GM19043 (cell line): ENCODE results near the gene PRTFDC1.

Experiments used
- ATAC-seq: cut with Tn5 transposase; IDR thresholded peaks from one replicate; pipeline ENCODE4 v1.9.1; 2021; ENCODE audit warnings: low read depth; ENCODE audit not compliant: unreplicated experiment

PRTFDC1 gene

DNA sequence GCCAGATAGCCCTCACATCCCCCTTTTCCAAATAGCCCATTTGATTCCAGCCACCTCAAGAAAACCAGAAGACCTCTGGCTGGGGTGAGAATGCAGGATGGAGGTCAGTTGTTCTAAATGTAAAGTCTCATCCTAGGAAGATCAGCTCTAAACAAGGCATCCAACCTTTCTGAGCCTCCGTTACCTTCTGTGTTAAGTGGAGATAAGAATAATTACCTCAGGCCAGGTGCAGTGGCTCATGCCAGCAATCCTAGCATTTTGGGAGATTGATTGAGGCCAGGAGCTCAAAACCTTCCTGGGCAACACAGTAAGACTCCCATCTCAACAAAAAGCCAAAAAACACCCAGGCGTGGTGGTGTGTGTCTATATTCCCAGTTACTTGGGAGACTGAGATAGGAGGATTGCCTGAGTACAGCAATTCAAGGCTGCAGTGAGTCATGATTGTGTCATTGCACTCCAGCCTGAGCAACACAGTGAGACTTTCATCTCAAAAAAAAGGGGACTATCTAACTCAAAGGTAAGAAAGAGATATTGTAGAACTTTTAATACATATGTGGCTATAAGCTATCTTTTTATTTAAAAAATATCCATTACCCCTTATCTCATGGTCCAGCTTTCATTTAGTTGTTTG lies 43.5 kb downstream of the PRTFDC1 start:
- ATAC-seq: no peak

DNA sequence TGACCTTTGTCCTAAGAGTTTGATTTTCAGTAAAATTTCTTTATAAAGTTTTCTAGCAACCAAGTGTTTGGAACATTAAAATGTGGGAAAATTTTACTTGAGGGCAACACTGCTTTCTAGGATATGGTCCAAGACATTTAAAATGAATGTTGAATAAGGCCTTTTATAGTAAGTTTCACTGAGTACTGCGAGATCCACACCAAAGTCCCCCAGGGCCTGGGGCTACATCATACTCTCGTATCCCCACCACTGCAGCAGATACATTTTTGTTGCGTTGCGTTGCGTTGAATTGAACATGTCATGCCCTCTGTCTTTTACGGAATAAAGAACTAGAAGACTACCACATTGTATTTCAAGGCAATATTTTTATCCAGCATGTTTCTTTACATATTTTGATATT lies 44.5 kb downstream of the PRTFDC1 start:
- ATAC-seq: no peak

DNA sequence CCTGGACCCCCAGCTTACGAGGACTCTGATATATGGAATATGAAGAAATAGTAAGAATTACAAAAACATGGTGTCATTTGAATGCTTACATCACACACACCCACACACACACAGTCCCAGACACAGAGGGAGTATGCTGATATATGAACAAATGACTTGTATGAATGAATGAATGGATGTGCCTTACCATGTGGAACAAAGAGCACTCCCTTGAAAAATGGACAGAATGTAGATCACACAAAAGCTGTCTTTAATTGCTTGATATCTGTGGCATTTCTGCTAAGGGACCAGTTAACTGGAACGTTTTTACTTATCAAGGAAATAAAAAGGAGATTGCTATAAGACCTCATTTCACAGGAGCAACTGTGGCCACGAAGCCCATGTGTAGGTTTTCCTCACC lies 46.0 kb downstream of the PRTFDC1 start:
- no peak for ATAC-seq

DNA sequence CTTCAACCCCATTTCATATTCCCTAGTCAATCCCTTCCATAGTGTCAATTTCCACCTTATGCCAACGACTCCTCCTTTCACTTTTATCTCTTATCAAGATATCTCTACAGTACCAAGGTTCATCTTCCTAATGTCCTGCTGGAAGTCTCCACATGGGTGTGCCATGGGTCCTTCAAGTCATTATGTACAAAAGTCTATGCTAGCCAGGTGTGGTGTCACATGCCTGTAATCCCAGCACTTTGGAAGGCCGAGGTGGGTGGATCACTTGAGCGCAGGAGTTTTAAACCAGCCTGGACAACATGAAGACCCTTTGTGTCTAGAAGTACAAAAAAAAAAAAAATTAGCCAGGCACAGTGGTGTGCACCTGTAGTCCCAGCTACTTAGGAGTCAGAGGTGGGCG lies 47.6 kb downstream of the PRTFDC1 start:
- no peak for ATAC-seq

- no peak for ATAC-seq
Observed at GRCh38 chr10:24902400-24902728, 50.0 kb downstream of the PRTFDC1 start.

GRCh38 chr10:24901686-24902399 lies 50.6 kb downstream of the PRTFDC1 start:
- peak; percentile 34 for ATAC-seq

DNA sequence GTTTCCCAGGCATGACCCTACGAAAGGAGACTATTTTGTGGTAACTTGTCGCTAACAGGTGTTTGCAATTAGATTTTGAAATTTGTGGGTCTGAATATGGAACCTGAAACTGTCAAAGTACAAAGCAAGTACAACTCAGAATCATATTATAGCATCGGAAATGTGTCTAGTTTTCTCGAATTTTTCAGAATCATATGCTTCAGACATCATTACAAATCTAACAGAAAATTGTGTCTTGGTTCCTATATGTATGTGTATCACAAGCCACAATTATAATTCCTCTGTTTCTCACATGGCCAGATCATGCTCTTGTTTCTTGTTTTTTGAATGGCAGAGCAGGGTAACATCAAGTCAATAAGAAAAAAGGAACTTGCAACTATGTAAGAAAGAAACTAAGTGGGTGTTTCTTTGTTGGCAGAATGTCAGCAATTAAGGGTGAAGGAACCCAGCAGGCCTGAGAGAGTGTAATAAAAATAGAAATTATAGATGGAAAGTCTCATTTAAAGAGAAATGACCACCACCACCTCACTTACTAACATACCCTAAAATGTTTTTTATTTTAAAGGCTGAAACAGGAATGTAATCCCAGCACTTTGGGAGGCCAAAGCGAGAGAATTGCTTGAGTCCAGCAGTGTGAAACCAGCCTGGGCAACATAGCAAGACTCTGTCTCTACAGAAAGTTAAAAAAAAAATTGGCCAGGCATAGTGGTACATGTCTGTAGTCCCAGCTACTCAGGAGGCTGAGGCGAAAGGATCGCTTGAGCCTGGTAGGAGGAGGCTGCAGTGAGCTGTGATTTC lies 51.3 kb downstream of the PRTFDC1 start:
- peak; percentile 67 for ATAC-seq

- no peak for ATAC-seq
Observed at GRCh38 chr10:24899571-24899970, 52.8 kb downstream of the PRTFDC1 start.

DNA sequence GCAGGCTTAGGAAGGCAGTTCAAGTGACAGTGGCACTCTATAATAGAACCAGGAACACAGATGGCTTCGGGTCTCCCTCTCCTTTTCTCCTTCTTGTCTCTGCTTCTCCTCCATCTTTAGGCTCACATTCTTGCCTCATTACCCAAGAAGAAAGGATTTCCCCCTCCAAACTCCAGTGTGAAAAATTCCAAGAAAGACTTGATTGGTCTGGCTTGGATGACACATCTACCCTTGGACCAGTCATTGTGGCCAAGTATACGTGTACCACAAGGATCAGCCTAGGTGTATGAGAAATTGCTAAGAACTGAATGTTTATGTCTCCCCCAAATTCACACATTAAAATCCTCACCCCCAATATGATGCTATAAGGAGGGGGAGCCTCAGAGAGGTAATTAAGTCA lies 53.9 kb downstream of the PRTFDC1 start:
- no peak for ATAC-seq

DNA sequence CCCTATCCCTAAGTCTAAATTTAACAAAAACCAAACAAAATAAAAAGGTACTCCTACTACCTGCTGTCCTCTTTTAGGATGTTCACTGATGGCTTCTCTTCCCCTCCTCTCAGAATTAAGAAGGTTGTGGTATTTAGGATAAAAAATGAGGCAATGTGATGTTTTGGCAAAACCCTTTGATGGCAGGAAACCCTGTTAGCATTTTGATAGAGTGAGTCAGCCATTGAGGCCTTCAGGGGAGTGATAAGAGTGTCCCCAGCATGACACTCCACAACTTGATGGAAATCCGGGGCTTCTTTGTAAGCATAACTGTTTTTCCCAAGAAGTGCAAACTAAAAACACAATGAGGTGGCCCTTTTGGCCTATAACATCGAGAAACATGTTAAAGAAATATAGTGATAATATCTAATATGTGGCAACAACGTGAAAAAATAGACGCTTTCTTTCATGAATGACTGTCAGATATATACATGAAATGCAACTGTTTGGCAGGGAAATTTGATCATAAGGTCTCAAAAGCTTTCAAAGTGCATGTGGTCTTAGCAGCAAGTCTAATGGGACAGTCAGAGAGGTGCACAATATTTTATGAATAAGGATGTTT lies 55.0 kb downstream of the PRTFDC1 start:
- no peak for ATAC-seq

GRCh38 chr10:24894728-24895127 lies 57.7 kb downstream of the PRTFDC1 start:
- ATAC-seq: no peak

- ATAC-seq: no peak
Observed at GRCh38 chr10:24894309-24894708, 58.1 kb downstream of the PRTFDC1 start.

- ATAC-seq: no peak
Observed at GRCh38 chr10:24893127-24893526, 59.3 kb downstream of the PRTFDC1 start.

- ATAC-seq: no peak
Observed at GRCh38 chr10:24891823-24892222, 60.6 kb downstream of the PRTFDC1 start.

DNA sequence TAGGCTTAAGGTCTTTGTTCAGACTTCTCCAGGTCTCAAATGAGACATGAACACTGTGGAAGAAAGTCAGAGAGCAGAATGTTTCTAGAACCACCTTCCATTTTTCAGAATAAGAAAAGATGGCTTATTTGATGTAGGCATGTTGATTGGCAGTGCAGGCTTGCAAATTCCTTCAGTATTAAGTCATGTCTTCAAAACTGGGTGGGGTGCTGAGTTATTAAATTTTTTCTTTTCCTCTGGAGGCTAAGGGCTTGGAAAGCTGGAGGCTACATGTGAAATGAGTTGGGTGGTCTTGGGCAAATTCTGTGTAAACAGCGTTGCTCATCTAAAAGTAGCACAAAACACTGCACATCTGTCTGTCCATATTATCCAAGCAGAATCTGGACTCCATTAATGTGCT lies 62.8 kb downstream of the PRTFDC1 start:
- no peak for ATAC-seq

GRCh38 chr10:24887855-24888231 lies 64.6 kb downstream of the PRTFDC1 start:
- peak; percentile 20 for ATAC-seq

- ATAC-seq: no peak
Observed at GRCh38 chr10:24886290-24886680, 66.1 kb downstream of the PRTFDC1 start.

GRCh38 chr10:24885551-24886289 lies 66.7 kb downstream of the PRTFDC1 start:
- ATAC-seq: no peak

DNA sequence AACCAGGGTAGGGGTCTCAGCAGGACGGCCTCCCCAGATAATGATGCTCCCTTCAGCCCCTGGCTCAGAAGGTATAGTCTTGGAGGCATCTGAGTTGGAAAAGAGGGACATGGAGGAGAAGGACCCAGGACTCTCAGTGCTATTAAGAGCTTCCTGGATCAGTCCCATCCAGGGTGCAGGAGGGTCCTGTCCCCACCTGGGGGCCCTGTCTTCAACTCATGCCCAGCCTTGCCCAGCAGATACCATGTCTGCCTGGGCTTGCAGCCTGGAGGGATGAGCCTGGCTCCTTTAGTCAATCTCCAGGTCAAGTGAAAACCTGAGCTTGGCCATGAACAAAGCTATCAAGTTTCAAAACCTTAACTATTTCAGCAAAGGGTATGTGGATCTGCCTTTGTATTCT lies 67.6 kb downstream of the PRTFDC1 start:
- ATAC-seq: no peak

GRCh38 chr10:24884316-24884715 lies 68.1 kb downstream of the PRTFDC1 start:
- ATAC-seq: no peak

DNA sequence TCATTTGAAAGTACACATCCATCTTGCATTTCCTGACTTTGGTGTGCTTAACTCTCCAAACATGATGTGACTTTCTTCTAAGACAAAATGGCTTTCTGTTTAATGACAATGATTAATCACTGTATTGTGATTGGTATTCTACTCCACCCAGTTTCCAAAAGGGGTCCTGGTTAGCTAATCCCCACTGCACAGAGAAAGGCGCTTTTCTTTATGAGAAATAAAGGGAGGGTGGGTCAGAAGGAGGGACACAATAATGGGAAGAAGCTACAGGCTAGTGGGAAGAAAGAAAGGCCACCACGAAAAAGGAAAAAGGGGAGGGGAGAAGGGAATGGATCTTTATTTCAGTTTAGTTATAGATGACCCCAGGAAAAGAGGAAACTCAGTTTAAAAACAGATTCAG lies 69.2 kb downstream of the PRTFDC1 start:
- no peak for ATAC-seq
